T1000 (cell line): Measurements from ENCODE around the gene MTSS2.

ENCODE experiments used
- DNase-seq: peaks from one replicate; lab custom pipeline; 2025; ENCODE audit warnings: mixed read lengths; lab: John Stamatoyannopoulos, UW

MTSS2 gene

GRCh38 chr16:70700101-70701020 is 14.5 kb upstream of the MTSS2 start:
- DNase-seq: no peak

- no peak for DNase-seq
Observed at GRCh38 chr16:70699696-70700095, 13.8 kb upstream of the MTSS2 start.

GRCh38 chr16:70698901-70699300 is 13.0 kb upstream of the MTSS2 start:
- no peak for DNase-seq

GRCh38 chr16:70697594-70698170 is 11.8 kb upstream of the MTSS2 start:
- DNase-seq: no peak

- no peak for DNase-seq
Observed at GRCh38 chr16:70696952-70697593, 11.2 kb upstream of the MTSS2 start.

GRCh38 chr16:70696355-70696754 is 10.5 kb upstream of the MTSS2 start:
- DNase-seq: no peak

- no peak for DNase-seq
Observed at GRCh38 chr16:70695331-70696070, 9.6 kb upstream of the MTSS2 start.

- no peak for DNase-seq
Observed at GRCh38 chr16:70694868-70695218, 9.0 kb upstream of the MTSS2 start.

- peak; percentile 42 for DNase-seq
Observed at GRCh38 chr16:70694088-70694867, 8.4 kb upstream of the MTSS2 start.

- DNase-seq: no peak
Observed at GRCh38 chr16:70692873-70693671, 7.2 kb upstream of the MTSS2 start.

GRCh38 chr16:70692130-70692872 is 6.4 kb upstream of the MTSS2 start:
- DNase-seq: no peak

- DNase-seq: peak; percentile 39
Observed at GRCh38 chr16:70691223-70692129, 5.6 kb upstream of the MTSS2 start.

- DNase-seq: no peak
Observed at GRCh38 chr16:70689970-70690891, 4.4 kb upstream of the MTSS2 start.

GRCh38 chr16:70689035-70689969 is 3.4 kb upstream of the MTSS2 start:
- no peak for DNase-seq

- DNase-seq: no peak
Observed at GRCh38 chr16:70688246-70688742, 2.4 kb upstream of the MTSS2 start.

- DNase-seq: no peak
Observed at GRCh38 chr16:70687671-70688245, 1.9 kb upstream of the MTSS2 start.
